HG03378 (cell line): Measurements from ENCODE around the gene NPIPA3.
"Not testable (repeated sequence)": the region's sequence is repeated elsewhere in the genome, so short reads cannot be mapped to it uniquely, and the experiment has no call there.

Source experiments
- ATAC-seq: cut with Tn5 transposase; IDR thresholded peaks from one replicate; pipeline ENCODE4 v1.9.1; 2021; ENCODE audit warnings: mild to moderate bottlenecking, moderate library complexity; ENCODE audit not compliant: unreplicated experiment

The NPIPA3 gene

DNA sequence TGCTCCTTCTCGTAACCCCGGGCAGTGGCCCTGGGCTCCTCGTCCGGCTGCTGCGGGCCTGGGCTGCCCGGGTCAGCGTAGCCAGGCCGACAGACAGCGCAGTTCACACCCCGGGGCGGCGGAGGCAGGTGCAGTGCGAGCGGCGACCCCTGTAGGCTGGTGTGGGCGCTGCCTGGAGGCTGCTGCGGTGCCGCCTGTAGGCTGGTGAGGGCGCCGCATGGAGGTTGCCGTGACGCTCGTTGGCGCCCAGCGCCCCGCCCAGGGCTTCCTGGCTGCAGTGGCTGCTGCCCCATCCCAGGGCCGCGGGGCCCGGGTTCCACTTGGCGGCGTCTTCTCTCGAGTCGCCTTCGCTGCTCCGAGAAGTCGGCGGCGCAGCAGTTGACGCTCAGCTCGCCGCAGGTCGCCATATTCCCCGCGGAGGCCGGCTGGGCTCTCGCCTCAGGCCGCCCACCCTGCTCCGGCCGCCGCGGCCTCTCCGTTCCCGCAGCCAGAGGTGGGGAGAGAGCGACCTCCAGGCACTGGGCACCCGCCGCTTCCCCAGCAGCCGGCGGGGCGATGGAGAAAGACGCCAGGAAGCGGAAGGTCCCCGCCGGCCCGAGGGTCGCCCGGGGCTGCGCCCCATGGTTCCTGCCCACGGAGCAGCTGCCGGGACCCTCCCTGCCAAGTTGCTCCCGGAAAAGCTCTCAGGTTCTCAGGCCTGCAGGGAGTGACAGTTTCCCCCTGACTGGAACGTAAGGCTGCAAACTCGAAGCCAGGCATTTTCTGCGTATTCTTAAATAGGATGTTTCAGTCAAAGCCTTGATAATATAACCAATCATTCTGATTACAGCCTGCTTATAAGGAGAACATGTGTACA is 39.3 kb downstream of the NPIPA3 start, which contains the start of gene NPIPA2:
Gene NPIPA2, plus strand, starts transcription at position 261 of the 856 bp plus-strand sequence. CDS start 5,533 bp downstream, outside the sequence.
- ATAC-seq: peak; percentile 91

DNA sequence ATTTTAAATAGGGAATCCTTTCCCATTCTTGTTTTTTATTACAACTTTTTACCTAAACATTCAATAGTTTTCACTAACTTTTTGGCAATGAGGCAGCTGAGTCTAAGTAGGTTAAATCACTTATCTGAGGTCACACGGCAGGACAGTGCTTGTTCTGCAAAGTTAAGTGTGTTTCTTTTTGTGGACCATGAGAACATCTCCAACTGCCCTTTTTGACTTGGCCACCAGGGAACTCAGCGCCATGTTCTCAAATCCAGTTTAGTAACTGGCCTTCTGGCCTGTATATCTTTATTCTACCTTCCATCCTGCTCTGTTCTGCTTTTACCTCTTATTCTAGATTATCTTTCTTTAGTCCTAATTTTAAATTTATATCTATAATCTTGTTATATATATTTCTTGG is 70.4 kb downstream of the NPIPA3 start:
- ATAC-seq: not testable (repeated sequence)

DNA sequence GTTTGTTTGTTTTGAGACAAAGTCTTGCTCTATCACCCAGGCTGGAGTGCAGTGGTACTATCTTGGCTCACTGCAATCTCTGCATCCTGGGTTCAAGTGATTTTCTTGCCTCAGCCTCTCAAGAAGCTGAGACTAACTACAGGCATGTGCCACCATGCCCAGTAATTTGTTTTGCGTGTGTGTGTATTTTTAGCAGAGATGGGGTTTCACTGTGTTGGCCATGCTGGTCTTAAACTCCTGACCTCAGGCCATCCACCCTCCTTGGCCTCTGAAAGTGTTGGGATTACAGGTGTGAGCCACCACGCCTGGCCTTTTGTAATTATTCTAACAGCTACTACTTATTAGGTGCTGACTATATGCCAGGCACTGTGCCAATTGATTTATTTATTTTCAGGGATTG is 72.4 kb downstream of the NPIPA3 start:
- not testable (repeated sequence) for ATAC-seq
